SK-N-SH (cell line): ENCODE measurements around the gene NRN1L. TPM values are rescaled to one million over a fixed set of nuclear protein-coding genes. Genes with fewer than 3 reads are reported as not detected.
A peak's percentile ranks its signal among the peaks of the same experiment; 100 is the strongest.

ENCODE experiments used
- CTCF ChIA-PET: fragments of 300-600, 350-600 bp; formaldehyde crosslinking; extraction: SDS; loops from one replicate; lab custom pipeline; 2021; lab: Yijun Ruan, JAX
- POLR2A ChIA-PET: fragments of 350-600 bp; sonication (Branson Sonifier 250); formaldehyde crosslinking; extraction: SDS; loops from one replicate; lab custom pipeline; 2020; ENCODE audit warnings: antibody characterized with exemption, inconsistent platforms; lab: Yijun Ruan, JAX
- DNase-seq: peaks from one replicate; pipeline ENCODE4 v3.0.0; 2012
- H2AFZ ChIP-seq: fragments of 200-600 bp; sonication (generic); 2 replicates; pipeline ENCODE4 v1.8.1; 2016; ENCODE audit warnings: antibody characterized with exemption, mild to moderate bottlenecking, low read depth
- H3F3A ChIP-seq: fragments of 200-600 bp; sonication (generic); replicated peaks from 2 replicates; pipeline ENCODE3; 2016; ENCODE audit warnings: antibody characterized with exemption, mild to moderate bottlenecking; ENCODE audit not compliant: insufficient read depth
- H3K27ac ChIP-seq, 2 experiments: fragments of 200-500 bp in 1 of 2; fragments of 200-600 bp in 1 of 2; sonication (Bioruptor generic) in 1 of 2; sonication (generic), shearing (Covaris generic) in 1 of 2; 2 replicates each; pipeline versions ENCODE4 v1.5.1 to v1.6.1; 2014 to 2016; ENCODE audit warnings: low read depth in 2 of 2, inconsistent platforms in 1 of 2, low read length in 1 of 2, mild to moderate bottlenecking in 1 of 2, mixed read lengths in 1 of 2
- H3K27me3 ChIP-seq: fragments of 200-600 bp; sonication (generic), shearing (Covaris generic); 2 replicates; pipeline ENCODE4 v1.6.1; 2016; ENCODE audit warnings: mixed run types; ENCODE audit not compliant: insufficient read depth
- H3K36me3 ChIP-seq, 2 experiments: fragments of 200-500 bp in 1 of 2; fragments of 200-600 bp in 1 of 2; sonication (Bioruptor generic) in 1 of 2; sonication (generic) in 1 of 2; replicated peaks in 1 of 2; 2 replicates each; pipeline versions ENCODE3 to v1.5.1; 2014 to 2016; ENCODE audit warnings: low read length in 1 of 2, mild to moderate bottlenecking in 1 of 2; ENCODE audit not compliant: insufficient read depth in 2 of 2, control insufficient read depth in 1 of 2
- H3K4me1 ChIP-seq, 2 experiments: fragments of 200-500 bp in 1 of 2; fragments of 200-600 bp in 1 of 2; sonication (Bioruptor generic) in 1 of 2; sonication (generic), shearing (Covaris generic) in 1 of 2; 2 replicates each; pipeline versions ENCODE4 v1.5.1 to v1.6.1; 2014 to 2016; ENCODE audit warnings: low read depth in 1 of 2, low read length in 1 of 2, mixed run types in 1 of 2; ENCODE audit not compliant: insufficient read depth in 2 of 2, control insufficient read depth in 1 of 2
- H3K4me2 ChIP-seq: fragments of 200-600 bp; sonication (generic), shearing (Covaris generic); 2 replicates; pipeline ENCODE4 v1.6.1; 2017; ENCODE audit warnings: mixed run types
- H3K4me3 ChIP-seq, 2 experiments: fragments of 200-500 bp in 1 of 2; fragments of 200-600 bp in 1 of 2; sonication (Bioruptor generic) in 1 of 2; sonication (generic), shearing (Covaris generic) in 1 of 2; 2 replicates each; pipeline versions ENCODE4 v1.5.1 to v1.8.1; 2014 to 2016; ENCODE audit warnings: low read depth in 2 of 2, inconsistent platforms in 1 of 2, low read length in 1 of 2, mild to moderate bottlenecking in 1 of 2, mixed read lengths in 1 of 2, moderate library complexity in 1 of 2
- H3K79me2 ChIP-seq: fragments of 200-600 bp; sonication (generic); 2 replicates; pipeline ENCODE4 v1.8.1; 2017; ENCODE audit warnings: mild to moderate bottlenecking; ENCODE audit not compliant: insufficient read depth
- H3K9ac ChIP-seq: fragments of 200-600 bp; sonication (generic); 2 replicates; pipeline ENCODE4 v1.6.1; 2017; ENCODE audit warnings: mixed run types
- H3K9me2 ChIP-seq: fragments of 200-600 bp; sonication (generic); 2 replicates; pipeline ENCODE4 v1.6.1; 2017; ENCODE audit warnings: mixed run types
- H3K9me3 ChIP-seq: fragments of 200-600 bp; sonication (generic); 2 replicates; pipeline ENCODE4 v1.6.1; 2017; ENCODE audit warnings: mixed run types, mild to moderate bottlenecking, moderate library complexity
- H4K20me1 ChIP-seq: fragments of 200-600 bp; sonication (generic); 2 replicates; pipeline ENCODE4 v1.6.1; 2017; ENCODE audit warnings: mild to moderate bottlenecking, mixed run types; ENCODE audit not compliant: insufficient read depth
- ELF1 ChIP-seq: IDR thresholded peaks from 2 replicates; pipeline ENCODE4 v1.4.0; 2012
- EZH2phosphoT487 ChIP-seq: fragments of 200-600 bp; sonication (generic); IDR thresholded peaks from 2 replicates; pipeline ENCODE4 v1.6.1; 2017; ENCODE audit warnings: low read depth, mixed run types, mild to moderate bottlenecking, antibody characterized with exemption, moderate library complexity, borderline replicate concordance
- FOSL2 ChIP-seq: IDR thresholded peaks from 2 replicates; pipeline ENCODE4 v1.4.0; 2012; ENCODE audit warnings: low read depth, mild to moderate bottlenecking, moderate library complexity, borderline replicate concordance
- FOXM1 ChIP-seq: IDR thresholded peaks from 2 replicates; pipeline ENCODE4 v1.4.0; 2012; ENCODE audit warnings: low read depth, mild to moderate bottlenecking
- GATA2 ChIP-seq: sonication (generic); formaldehyde crosslinking; IDR thresholded peaks from 2 replicates; pipeline ENCODE4 v1.5.0; 2020; ENCODE audit warnings: mild to moderate bottlenecking, missing genetic modification reagents
- JUND ChIP-seq: IDR thresholded peaks from 2 replicates; pipeline ENCODE4 v1.4.0; 2012
- MEF2A ChIP-seq: IDR thresholded peaks from 2 replicates; pipeline ENCODE4 v1.4.0; 2012; ENCODE audit warnings: low read depth, borderline replicate concordance
- MXI1 ChIP-seq: IDR thresholded peaks from 2 replicates; pipeline ENCODE4 v1.6.1; 2012; ENCODE audit warnings: mild to moderate bottlenecking, low read depth, low read length, improper control_type of control experiment
- POLR2AphosphoS5 ChIP-seq: IDR thresholded peaks from 2 replicates; pipeline ENCODE4 v1.6.1; 2012; ENCODE audit warnings: low read depth, low read length
- RAD21 ChIP-seq: IDR thresholded peaks from 2 replicates; pipeline ENCODE4 v1.6.1; 2012; ENCODE audit warnings: mild to moderate bottlenecking, low read length
- RCOR1 ChIP-seq: fragments of 150-350 bp; IDR thresholded peaks from 2 replicates; pipeline ENCODE4 v1.6.1; 2017; ENCODE audit warnings: antibody characterized with exemption, low read length
- RFX5 ChIP-seq: IDR thresholded peaks from 2 replicates; pipeline ENCODE4 v1.6.1; 2012; ENCODE audit warnings: mild to moderate bottlenecking, improper control_type of control experiment, low read length
- RXRA ChIP-seq: IDR thresholded peaks from 2 replicates; pipeline ENCODE4 v1.4.0; 2012; ENCODE audit warnings: low read depth, mild to moderate bottlenecking, borderline replicate concordance
- SIN3A ChIP-seq: IDR thresholded peaks from 2 replicates; pipeline ENCODE4 v1.6.1; 2012; ENCODE audit warnings: low read depth, mild to moderate bottlenecking, low read length, moderate library complexity, borderline replicate concordance
- SMC3 ChIP-seq: IDR thresholded peaks from 2 replicates; pipeline ENCODE4 v1.6.1; 2012; ENCODE audit warnings: low read depth, low read length, improper control_type of control experiment
- TAF1 ChIP-seq: IDR thresholded peaks from 2 replicates; pipeline ENCODE4 v1.6.1; 2012; ENCODE audit warnings: low read depth, mild to moderate bottlenecking, low read length, moderate library complexity, borderline replicate concordance
- TCF12 ChIP-seq: IDR thresholded peaks from 2 replicates; pipeline ENCODE4 v1.4.0; 2012
- TEAD4 ChIP-seq: IDR thresholded peaks from 2 replicates; pipeline ENCODE4 v1.4.0; 2012; ENCODE audit warnings: mild to moderate bottlenecking, borderline replicate concordance; ENCODE audit not compliant: insufficient read depth
- USF2 ChIP-seq: fragments of 150-350 bp; IDR thresholded peaks from 2 replicates; pipeline ENCODE4 v1.6.1; 2017; ENCODE audit warnings: antibody characterized with exemption, low read length, low read depth, borderline replicate concordance
- YY1 ChIP-seq: IDR thresholded peaks from 2 replicates; pipeline ENCODE4 v1.4.0; 2012; ENCODE audit warnings: low read depth, mild to moderate bottlenecking
- WGBS: methylation state at CpG from one replicate; pipeline ENCODE4 v1.1.6; 2017; ENCODE audit warnings: low lambda C conversion rate; 5-methylcytosine and 5-hydroxymethylcytosine counted together
- polyA plus RNA-seq, 3 experiments: library from polyadenylated mRNA; depleted of rRNA; stranded (reverse); fragments of >200 nt; gene quantifications; 2 replicates each; pipeline ENCODE4 v1.2.3, GENCODE V29; 2012
- TF ChIP-seq, protein P1 (sequence below): fragments of 200-600 bp; sonication (generic); IDR thresholded peaks from 2 replicates; pipeline ENCODE4 v1.6.1; 2017; ENCODE audit warnings: antibody characterized with exemption, mild to moderate bottlenecking, moderate library complexity
- TF ChIP-seq, protein P2 (sequence below): IDR thresholded peaks from 2 replicates; pipeline ENCODE4; 2012

Gene NRN1L
- polyA plus RNA-seq, 1 of the 3 experiments (the other 2 are of a cell fraction): 0.41 TPM

DNA sequence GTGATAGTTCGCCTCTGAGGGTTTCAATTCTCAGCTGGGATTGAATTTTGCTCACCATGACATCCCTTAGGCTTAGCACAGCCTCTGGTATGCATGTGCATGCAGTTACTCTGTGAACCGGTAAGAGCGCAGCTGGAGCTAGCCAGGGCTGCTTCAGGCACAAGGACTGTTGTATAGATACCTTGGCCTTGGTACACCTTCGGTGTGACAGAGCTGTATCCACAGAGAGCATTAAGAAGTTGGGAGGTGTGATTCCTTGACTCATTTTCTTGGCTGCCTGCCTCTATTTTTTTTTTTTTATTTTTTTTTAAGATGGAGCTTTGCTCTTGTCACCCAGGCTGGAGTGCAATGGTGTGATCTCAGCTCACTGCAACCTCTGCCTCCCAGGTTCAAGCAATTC, 40.2 kb upstream of the NRN1L start:
- Histone ChIP-seq H4K20me1 (peaks cover 17% of the 10 kb centered on the region), H3K4me1 (peaks cover 34 to 42% of the 10 kb centered on the region in 2 experiments), H3K36me3 (peaks cover 0 to 5% of the 10 kb centered on the region in 2 experiments), H3K27ac (peak overlapping the region; percentile 6 to 48; a peak in 2 of 4 replicates), H3K9me3 (no peaks in the 10 kb centered on the region), H2AFZ (no peak overlapping the region), H3K27me3 (no peaks in the 10 kb centered on the region), H3K4me2 (peak overlapping the region; percentile 91), H3K9me2 (no peaks in the 10 kb centered on the region), H3K9ac (no peak overlapping the region), H3F3A (peaks cover 28% of the 10 kb centered on the region), H3K4me3 (peak overlapping the region; percentile 22 to 97), H3K79me2 (peaks cover 62% of the 10 kb centered on the region)
- no peak for DNase-seq
- POLR2A ChIA-PET: interaction anchor here (0.9 to 1.3 kb wide), 4 partner anchors 9 to 29 kb away, joined by 3 to 5 read pairs (median 4); no protein-coding TSS in a partner anchor
- TF ChIP-seq JUND: no peak
- peak; percentile 53; the same call in 1 of the 2 replicates for TF ChIP-seq MXI1
- no peak for TF ChIP-seq EZH2phosphoT487
- no peak for TF ChIP-seq FOSL2
- TF ChIP-seq SIN3A: no peak
- no peak for TF ChIP-seq USF2
- no peak for TF ChIP-seq RCOR1
- CTCF ChIA-PET: interaction anchor here (0.6 to 6.3 kb wide), 11 partner anchors 9 to 664 kb away, joined by 3 to 66 read pairs (median 8); partner anchors contain the start of gene NRN1L
- WGBS: 76% methylated on average over 4 of the region's 4 CpGs

GRCh38 chr16:67845291-67846062, 39.2 kb upstream of the NRN1L start:
- Histone ChIP-seq H3K79me2 (peaks cover 71% of the 10 kb centered on the region), H3F3A (peaks cover 28% of the 10 kb centered on the region), H3K4me2 (peak overlapping the region; percentile 91), H3K36me3 (peaks cover 2 to 5% of the 10 kb centered on the region in 2 experiments), H4K20me1 (peaks cover 24% of the 10 kb centered on the region), H3K4me1 (peaks cover 34 to 42% of the 10 kb centered on the region in 2 experiments), H3K9me3 (no peaks in the 10 kb centered on the region)
- WGBS: 78% methylated on average over 5 of the region's 5 CpGs
- no peak for DNase-seq
- ChIA-PET POLR2A (interaction anchor here (0.5 to 1.3 kb wide), 6 partner anchors 10 to 316 kb away, joined by 3 to 5 read pairs (median 4); no protein-coding TSS in a partner anchor), CTCF (interaction anchor here (0.8 to 6.3 kb wide), 13 partner anchors 12 to 178 kb away, joined by 3 to 66 read pairs (median 5); partner anchors contain the start of genes NRN1L and PSKH1)
- TF ChIP-seq SMC3: no peak
- TF ChIP-seq TAF1: no peak
- TF ChIP-seq EZH2phosphoT487: no peak
- TF ChIP-seq, protein P1, sequence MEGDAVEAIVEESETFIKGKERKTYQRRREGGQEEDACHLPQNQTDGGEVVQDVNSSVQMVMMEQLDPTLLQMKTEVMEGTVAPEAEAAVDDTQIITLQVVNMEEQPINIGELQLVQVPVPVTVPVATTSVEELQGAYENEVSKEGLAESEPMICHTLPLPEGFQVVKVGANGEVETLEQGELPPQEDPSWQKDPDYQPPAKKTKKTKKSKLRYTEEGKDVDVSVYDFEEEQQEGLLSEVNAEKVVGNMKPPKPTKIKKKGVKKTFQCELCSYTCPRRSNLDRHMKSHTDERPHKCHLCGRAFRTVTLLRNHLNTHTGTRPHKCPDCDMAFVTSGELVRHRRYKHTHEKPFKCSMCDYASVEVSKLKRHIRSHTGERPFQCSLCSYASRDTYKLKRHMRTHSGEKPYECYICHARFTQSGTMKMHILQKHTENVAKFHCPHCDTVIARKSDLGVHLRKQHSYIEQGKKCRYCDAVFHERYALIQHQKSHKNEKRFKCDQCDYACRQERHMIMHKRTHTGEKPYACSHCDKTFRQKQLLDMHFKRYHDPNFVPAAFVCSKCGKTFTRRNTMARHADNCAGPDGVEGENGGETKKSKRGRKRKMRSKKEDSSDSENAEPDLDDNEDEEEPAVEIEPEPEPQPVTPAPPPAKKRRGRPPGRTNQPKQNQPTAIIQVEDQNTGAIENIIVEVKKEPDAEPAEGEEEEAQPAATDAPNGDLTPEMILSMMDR: no peak
- no peak for TF ChIP-seq RAD21
- no peak for TF ChIP-seq POLR2AphosphoS5
- no peak for TF ChIP-seq FOXM1
- TF ChIP-seq TEAD4: no peak
- no peak for TF ChIP-seq TCF12
- TF ChIP-seq GATA2: no peak
- no peak for TF ChIP-seq RFX5
- TF ChIP-seq RXRA: no peak
- TF ChIP-seq, protein P2, sequence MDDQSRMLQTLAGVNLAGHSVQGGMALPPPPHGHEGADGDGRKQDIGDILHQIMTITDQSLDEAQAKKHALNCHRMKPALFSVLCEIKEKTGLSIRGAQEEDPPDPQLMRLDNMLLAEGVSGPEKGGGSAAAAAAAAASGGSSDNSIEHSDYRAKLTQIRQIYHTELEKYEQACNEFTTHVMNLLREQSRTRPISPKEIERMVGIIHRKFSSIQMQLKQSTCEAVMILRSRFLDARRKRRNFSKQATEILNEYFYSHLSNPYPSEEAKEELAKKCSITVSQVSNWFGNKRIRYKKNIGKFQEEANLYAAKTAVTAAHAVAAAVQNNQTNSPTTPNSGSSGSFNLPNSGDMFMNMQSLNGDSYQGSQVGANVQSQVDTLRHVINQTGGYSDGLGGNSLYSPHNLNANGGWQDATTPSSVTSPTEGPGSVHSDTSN: no peak
- no peak for TF ChIP-seq MEF2A
- no peak for TF ChIP-seq ELF1
- no peak for TF ChIP-seq MXI1
- TF ChIP-seq YY1: no peak
- no peak for TF ChIP-seq USF2
- TF ChIP-seq FOSL2: no peak
- TF ChIP-seq, all 33 proteins: peak for 0
- Histone ChIP-seq H3K27ac (peak overlapping the region; percentile 88 to 98), H3K27me3 (no peaks in the 10 kb centered on the region), H3K9me2 (no peaks in the 10 kb centered on the region), H2AFZ (no peak overlapping the region), H3K4me3 (peak overlapping the region; percentile 71 to 85), H3K9ac (peak overlapping the region; percentile 100)
